ENCODE data around the gene KLK5. TPM values are rescaled to one million over a fixed set of nuclear protein-coding genes. Genes with fewer than 3 reads are reported as not detected.
"Not testable (repeated sequence)": the region's sequence is repeated elsewhere in the genome, so short reads cannot be mapped to it uniquely, and the experiment has no call there.

The KLK5 gene
- total RNA-seq, 1 experiment from 2014 or later: not detected

DNA sequence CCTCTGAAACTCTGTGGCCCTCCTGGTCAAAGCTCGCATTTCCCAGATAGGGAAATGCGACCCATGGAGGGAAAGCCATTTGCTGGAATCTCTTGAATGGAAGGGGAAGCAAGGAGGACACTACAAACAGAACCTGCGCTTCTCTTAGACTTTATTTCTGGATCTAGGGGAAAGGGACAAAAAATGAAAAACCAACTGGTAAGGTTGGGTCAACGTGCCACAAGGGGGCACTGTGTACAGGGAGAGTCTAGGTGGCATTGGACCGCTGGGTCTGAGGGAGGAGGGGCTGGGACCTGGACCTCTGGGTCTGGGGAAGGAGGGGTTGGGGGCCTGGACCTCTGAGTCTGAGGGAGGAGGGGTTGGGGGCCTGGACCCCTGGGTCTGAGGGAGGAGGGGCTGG is 46.6 kb downstream of the KLK5 start:
- in situ Hi-C loops (cut with HindIII; ENCODE audit: low pct_unique_long_range_greater_than_20kb, low sequenced_read_pairs): no loop called here
- DNase-seq (ENCODE audit: low read depth, low spot score): peak; percentile 69

DNA sequence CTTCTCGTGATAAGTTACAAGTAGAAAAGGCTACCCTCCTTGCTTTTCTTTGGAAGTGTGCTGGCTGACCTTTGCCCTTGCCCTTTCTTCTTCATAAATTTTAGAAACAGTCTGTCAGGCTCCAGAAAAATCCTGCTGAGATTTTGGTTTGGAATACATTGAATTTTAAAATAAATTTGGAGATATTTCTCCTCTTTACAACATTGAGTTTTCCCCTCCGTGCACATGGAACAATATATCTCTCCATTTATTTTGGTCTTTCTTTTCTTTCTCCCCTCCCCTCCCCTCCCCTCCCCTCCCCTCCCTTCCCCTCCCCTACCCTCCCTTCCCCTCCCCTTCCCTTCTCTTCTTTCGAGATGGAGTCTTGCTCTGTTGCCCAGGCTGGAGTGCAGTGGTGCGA is 50.2 kb downstream of the KLK5 start:
- in situ Hi-C loops (cut with HindIII; ENCODE audit: low pct_unique_long_range_greater_than_20kb, low sequenced_read_pairs): no loop called here
- no peak for DNase-seq (ENCODE audit: low read depth, low spot score)

DNA sequence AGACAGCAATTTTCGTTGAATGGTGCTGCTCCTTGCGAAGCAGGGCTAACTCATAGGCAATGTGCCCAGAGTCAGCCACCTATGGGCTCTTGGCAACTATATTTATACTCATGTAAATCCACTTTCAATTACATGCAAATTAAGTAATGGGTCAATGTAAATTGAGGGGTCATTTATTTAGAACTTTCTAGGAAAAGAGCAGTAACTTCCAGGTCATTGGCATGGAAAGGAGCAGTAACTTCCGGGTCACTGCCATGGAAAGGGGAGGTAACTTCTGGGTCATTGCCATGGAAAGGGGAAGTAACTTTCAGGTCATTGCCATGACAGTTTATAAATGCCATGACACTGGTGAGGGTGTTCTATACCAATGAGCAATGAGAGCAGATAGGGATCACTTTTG is 53.3 kb downstream of the KLK5 start:
- in situ Hi-C loops (cut with HindIII; ENCODE audit: low pct_unique_long_range_greater_than_20kb, low sequenced_read_pairs): no loop called here

DNA sequence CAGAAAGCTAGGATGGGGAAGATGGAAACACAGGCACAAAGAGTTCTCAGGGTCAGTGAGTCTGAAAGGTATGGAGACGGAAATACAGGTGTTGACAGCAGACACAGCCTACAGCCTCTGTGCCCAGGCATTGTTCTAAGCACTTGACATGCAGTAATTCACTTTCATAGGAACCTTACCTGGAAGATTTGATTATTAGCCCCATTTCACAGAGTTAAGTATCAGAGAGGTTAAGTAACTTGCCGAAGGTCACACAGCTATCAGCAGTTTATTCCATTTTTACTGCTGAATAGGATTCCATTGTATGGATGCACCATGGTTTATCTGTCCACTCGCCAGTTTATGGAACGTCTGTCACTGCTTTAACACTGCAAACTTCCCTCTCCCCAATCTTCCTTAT is 54.8 kb downstream of the KLK5 start:
- DNase-seq (ENCODE audit: low read depth, low spot score): no peak
- in situ Hi-C loops (cut with HindIII; ENCODE audit: low pct_unique_long_range_greater_than_20kb, low sequenced_read_pairs): no loop called here

More for the DNA sequence above, 53.3 kb downstream of the KLK5 start:
- no peak for DNase-seq (ENCODE audit: low read depth, low spot score)

DNA sequence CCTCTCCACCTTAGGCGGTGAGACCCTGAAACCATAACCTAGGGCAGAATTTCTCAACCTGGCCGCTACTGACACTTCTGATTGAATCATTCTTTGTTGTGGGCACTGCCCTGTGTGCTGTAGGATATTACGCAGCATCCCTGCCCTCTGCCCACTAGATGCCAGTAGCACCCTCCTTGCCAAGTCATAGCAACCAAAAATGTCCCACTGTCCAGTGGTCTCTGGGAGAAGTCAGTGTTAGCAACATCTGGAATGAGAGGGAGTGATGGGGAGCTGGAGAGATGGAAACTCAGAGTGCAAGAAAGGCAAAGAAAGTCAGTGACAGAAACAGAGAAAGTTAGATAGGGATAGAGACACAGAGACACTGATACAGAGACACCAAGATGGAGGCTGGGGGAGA is 55.2 kb downstream of the KLK5 start:
- DNase-seq (ENCODE audit: low read depth, low spot score): peak; percentile 40
- in situ Hi-C loops (cut with HindIII; ENCODE audit: low pct_unique_long_range_greater_than_20kb, low sequenced_read_pairs): no loop called here

DNA sequence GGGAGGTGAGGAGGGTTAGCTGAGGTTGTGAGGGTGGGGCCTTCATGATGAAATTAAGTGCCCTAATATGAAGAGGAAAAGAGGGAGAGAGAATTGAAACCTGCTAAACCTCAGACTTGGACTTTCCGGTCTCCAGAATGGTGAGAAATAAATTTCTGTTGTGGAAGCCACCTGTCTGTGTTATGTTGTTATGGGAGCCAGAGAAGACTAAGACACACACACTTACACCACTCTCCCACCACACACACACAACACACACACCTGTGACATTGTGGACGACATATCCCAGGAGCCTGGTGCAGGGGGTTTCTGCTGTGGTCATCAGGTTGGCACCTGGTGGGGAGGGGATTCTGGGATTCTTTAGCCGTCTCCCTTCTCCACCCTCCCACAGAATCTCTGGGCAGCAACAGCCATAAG is 55.6 kb downstream of the KLK5 start:
- in situ Hi-C loops (cut with HindIII; ENCODE audit: low pct_unique_long_range_greater_than_20kb, low sequenced_read_pairs): no loop called here
- no peak for DNase-seq (ENCODE audit: low read depth, low spot score)

DNA sequence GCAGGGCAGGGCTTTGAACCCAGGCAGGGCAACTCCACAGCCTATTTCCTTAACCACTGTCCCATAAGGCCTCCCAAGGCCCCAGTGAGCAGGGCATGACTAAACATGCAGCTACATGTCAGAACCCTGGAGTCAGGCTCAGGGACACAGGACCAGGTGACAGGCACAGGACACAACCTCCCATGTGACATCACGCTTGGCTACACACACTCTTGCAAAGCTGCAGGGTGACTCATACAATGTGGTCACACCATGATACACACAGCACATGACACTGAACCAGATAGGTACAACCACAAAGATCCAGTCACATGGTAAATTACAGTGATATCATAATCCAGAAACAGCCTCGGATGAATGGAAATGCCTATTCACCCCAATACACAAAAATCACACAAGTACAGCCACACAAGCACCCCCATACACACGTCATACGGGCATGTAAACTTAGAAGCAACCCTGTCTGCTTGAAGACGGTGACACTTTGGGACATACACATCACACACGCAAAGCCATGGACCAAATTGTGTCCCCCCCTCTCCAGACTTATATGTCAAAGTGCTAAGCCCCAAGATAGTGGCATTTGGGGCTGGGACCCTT is 56.1 kb downstream of the KLK5 start:
- in situ Hi-C loops (cut with HindIII; ENCODE audit: low pct_unique_long_range_greater_than_20kb, low sequenced_read_pairs): no loop called here
- DNase-seq (ENCODE audit: low read depth, low spot score): peak; percentile 74

DNA sequence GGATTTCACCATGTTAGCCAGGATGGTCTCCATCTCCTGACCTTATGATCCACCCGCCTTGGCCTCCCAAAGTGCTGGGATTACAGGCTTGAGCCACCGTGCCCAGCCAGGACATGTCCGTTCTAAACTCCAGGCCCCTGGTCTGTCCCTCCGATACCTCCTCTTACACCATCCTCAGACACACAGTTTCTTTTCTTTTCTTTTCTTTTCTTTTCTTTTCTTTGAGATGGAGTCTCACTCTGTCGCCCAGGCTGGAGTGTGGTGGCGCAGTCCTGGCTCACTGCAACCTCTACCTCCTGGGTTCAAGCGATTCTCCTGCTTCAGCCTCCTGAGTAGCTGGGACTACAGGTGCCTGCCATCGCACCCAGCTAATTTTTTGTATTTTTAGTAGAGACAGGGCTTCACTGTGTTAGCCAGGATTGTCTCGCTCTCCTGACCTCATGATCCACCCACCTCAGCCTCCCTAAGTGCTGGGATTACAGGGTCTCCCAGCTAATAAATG is 56.7 kb downstream of the KLK5 start:
- DNase-seq (ENCODE audit: low read depth, low spot score); in situ Hi-C loops (cut with HindIII; ENCODE audit: low pct_unique_long_range_greater_than_20kb, low sequenced_read_pairs): not testable (repeated sequence)

DNA sequence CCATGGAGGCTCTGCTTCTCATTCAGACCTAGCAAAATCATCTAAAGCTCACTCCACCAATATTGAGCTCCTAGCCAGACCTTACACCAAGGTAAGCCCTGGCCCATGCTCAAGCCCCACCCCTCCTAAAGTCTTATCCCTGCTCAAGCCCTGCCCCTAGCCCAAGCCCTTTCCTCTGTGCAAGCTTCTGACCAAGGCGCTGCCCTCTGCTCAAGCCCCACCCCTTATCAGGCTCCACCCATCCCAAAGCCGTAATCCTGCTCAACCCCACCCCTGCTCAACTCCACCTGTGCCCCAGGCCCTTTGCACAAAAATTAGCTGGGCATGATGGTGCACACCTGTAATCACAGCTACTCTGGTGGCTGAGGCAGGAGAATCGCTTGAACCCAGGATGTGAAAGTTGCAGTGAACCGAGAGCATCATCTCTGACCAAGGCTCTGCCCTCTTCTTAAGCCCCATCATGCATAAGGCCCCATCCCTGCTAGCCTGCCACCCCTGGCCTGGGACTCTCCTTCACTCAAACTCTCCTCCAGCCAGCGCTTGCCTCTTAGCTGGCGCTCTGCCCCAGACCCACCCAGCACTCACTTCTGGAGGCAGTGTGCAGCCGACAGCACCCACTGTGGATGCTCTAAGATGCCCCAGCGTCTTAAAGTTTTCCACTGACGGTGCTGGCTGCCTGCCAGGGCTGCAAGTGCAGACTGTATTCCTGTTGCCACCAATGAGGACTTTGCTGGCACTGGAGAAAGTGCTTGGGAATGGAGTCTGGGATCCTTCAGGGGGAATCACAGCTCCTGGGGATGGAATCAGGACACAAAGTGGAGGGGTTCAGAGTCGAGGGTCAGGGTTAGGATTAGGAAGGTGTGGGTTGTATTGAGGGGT is 58.1 kb downstream of the KLK5 start:
- DNase-seq (ENCODE audit: low read depth, low spot score): no peak
- in situ Hi-C loops (cut with HindIII; ENCODE audit: low pct_unique_long_range_greater_than_20kb, low sequenced_read_pairs): no loop called here

Other genes starting within 250 kb of the KLK5 start
- gene SHANK1, start 233.2 kb downstream of the KLK5 start, total RNA-seq (2014; rRNA removed; shearing (Covaris generic)): 0.27 and 0.48 TPM in 2 replicates
- 1.0 and 1.2 TPM in 2 replicates for gene CLEC11A, start 229.7 kb downstream of the KLK5 start, total RNA-seq (2014; rRNA removed; shearing (Covaris generic))
- gene GPR32, start 182.6 kb downstream of the KLK5 start, total RNA-seq (2014; rRNA removed; shearing (Covaris generic)): not detected in 2 replicates
- not detected in 2 replicates for gene ACP4, start 162.6 kb downstream of the KLK5 start, total RNA-seq (2014; rRNA removed; shearing (Covaris generic))
- gene KLK1, start 129.3 kb downstream of the KLK5 start, total RNA-seq (2014; rRNA removed; shearing (Covaris generic)): not detected in 2 replicates
- not detected in 2 replicates for gene KLK15, start 119.5 kb downstream of the KLK5 start, total RNA-seq (2014; rRNA removed; shearing (Covaris generic))
- gene KLK3, start 98.1 kb downstream of the KLK5 start, total RNA-seq (2014; rRNA removed; shearing (Covaris generic)): not detected in 2 replicates
- gene KLK2, start 79.6 kb downstream of the KLK5 start, total RNA-seq (2014; rRNA removed; shearing (Covaris generic)): 0.96 and 2.0 TPM in 2 replicates
- 1.0 TPM in 1 of 2 replicates, not detected in the other for gene KLK4, start 41.6 kb downstream of the KLK5 start, total RNA-seq (2014; rRNA removed; shearing (Covaris generic))
- gene KLK6, start 16.6 kb upstream of the KLK5 start, total RNA-seq (2014; rRNA removed; shearing (Covaris generic)): not detected in 2 replicates
- gene KLK7, start 30.9 kb upstream of the KLK5 start, total RNA-seq (2014; rRNA removed; shearing (Covaris generic)): not detected in 2 replicates
- 0.96 TPM in 1 of 2 replicates, not detected in the other for gene KLK8, start 48.6 kb upstream of the KLK5 start, total RNA-seq (2014; rRNA removed; shearing (Covaris generic))
- not detected in 2 replicates for gene KLK10, start 66.7 kb upstream of the KLK5 start, total RNA-seq (2014; rRNA removed; shearing (Covaris generic))
- not detected in 2 replicates for gene KLK11, start 73.6 kb upstream of the KLK5 start, total RNA-seq (2014; rRNA removed; shearing (Covaris generic))
- not detected in 2 replicates for gene KLK12, start 82.0 kb upstream of the KLK5 start, total RNA-seq (2014; rRNA removed; shearing (Covaris generic))
- not detected in 2 replicates for gene KLK13, start 112.1 kb upstream of the KLK5 start, total RNA-seq (2014; rRNA removed; shearing (Covaris generic))
- gene KLK14, start 129.8 kb upstream of the KLK5 start, total RNA-seq (2014; rRNA removed; shearing (Covaris generic)): not detected in 2 replicates
- gene CTU1, start 155.4 kb upstream of the KLK5 start, total RNA-seq (2014; rRNA removed; shearing (Covaris generic)): 13.0 and 13.8 TPM in 2 replicates
- not detected in 2 replicates for gene SIGLEC9, start 171.9 kb upstream of the KLK5 start, total RNA-seq (2014; rRNA removed; shearing (Covaris generic))
- not detected in 2 replicates for gene SIGLEC7, start 189.3 kb upstream of the KLK5 start, total RNA-seq (2014; rRNA removed; shearing (Covaris generic))

Data from SK-MEL-5 (cell line).